HepG2 (cell line): ENCODE measurements around the gene PXDC1.

Source experiments
- ATF1 ChIP-seq: IDR thresholded peaks from 2 replicates; pipeline ENCODE4 v1.6.1; 2016; ENCODE audit warnings: mild to moderate bottlenecking, control low read depth
- EZH2 ChIP-seq: conservative IDR thresholded peaks from 2 replicates; pipeline ENCODE4 v1.6.1; 2012; ENCODE audit warnings: mild to moderate bottlenecking, low read depth, low read length, moderate library complexity
- GATAD1 ChIP-seq: IDR thresholded peaks from 2 replicates; pipeline ENCODE4 v1.6.1; 2016; ENCODE audit warnings: missing genetic modification reagents, missing compliant biosample characterization
- MZF1 ChIP-seq: sonication (generic); formaldehyde crosslinking; IDR thresholded peaks from 2 replicates; pipeline ENCODE4 v1.8.1; 2023; ENCODE audit warnings: mild to moderate bottlenecking, missing genetic modification reagents, borderline replicate concordance
- RBM22 ChIP-seq: fragments of 200-400 bp; formaldehyde crosslinking; optimal IDR thresholded peaks from 2 replicates; pipeline ENCODE3; 2017; ENCODE audit warnings: mild to moderate bottlenecking, low read length, moderate library complexity
- SALL2 ChIP-seq: sonication (generic); formaldehyde crosslinking; IDR thresholded peaks from 2 replicates; pipeline ENCODE4 v1.8.1; 2023; ENCODE audit warnings: mild to moderate bottlenecking, missing genetic modification reagents, inconsistent platforms
- STAG1 ChIP-seq: sonication (generic); formaldehyde crosslinking; IDR thresholded peaks from 2 replicates; pipeline ENCODE4 v1.4.0; 2020; ENCODE audit warnings: missing genetic modification reagents
- STAT5B ChIP-seq: sonication (generic); formaldehyde crosslinking; IDR thresholded peaks from 2 replicates; pipeline ENCODE4 v1.4.0; 2020; ENCODE audit warnings: missing genetic modification reagents
- ZNF124 ChIP-seq: sonication (generic); formaldehyde crosslinking; IDR thresholded peaks from 2 replicates; pipeline ENCODE4 v1.4.0; 2020; ENCODE audit warnings: missing genetic modification reagents
- ZNF530 ChIP-seq: sonication (generic); formaldehyde crosslinking; IDR thresholded peaks from 2 replicates; pipeline ENCODE4 v1.5.0; 2020; ENCODE audit warnings: low read depth, mild to moderate bottlenecking, missing genetic modification reagents
- ZNF749 ChIP-seq: sonication (generic); formaldehyde crosslinking; IDR thresholded peaks from 2 replicates; pipeline ENCODE4 v1.8.0; 2022; ENCODE audit warnings: mild to moderate bottlenecking, missing genetic modification reagents, moderate library complexity, borderline replicate concordance
- TF ChIP-seq, protein P1 (sequence below): sonication (generic); formaldehyde crosslinking; IDR thresholded peaks from 2 replicates; pipeline ENCODE4 v1.8.0; 2022; ENCODE audit warnings: mild to moderate bottlenecking, missing genetic modification reagents, borderline replicate concordance

DNA sequence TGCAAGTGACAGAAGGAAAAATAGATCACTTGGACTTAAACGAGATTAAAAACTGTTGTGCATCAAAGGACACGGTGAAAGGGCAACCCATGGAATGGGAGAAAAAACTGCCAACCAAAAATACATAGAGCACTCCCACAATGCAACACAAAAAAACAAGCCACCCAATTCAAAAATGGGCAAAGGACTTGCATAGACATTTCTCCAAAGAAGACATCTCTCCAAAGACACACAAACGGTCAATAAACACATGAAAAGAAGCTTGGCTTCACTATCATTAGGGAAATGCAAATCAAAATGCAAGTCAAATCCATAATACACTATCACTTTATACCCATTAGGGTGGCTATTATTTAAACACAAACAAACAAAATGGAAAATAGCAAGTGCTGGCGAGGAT is 45.0 kb downstream of the PXDC1 start:
- TF ChIP-seq ZNF124 (no peak), ZNF749 (CRISPR knock-in tag) (no peak), STAG1 (CRISPR knock-in tag) (no peak), MZF1 (no peak), RBM22 (no peak), EZH2 (no peak), SALL2 (CRISPR knock-in tag) (no peak), GATAD1 (CRISPR knock-in tag) (no peak), ZNF530 (CRISPR knock-in tag) (no peak), STAT5B (CRISPR knock-in tag) (no peak), ATF1 (CRISPR knock-in tag) (no peak)
- TF ChIP-seq, protein P1, sequence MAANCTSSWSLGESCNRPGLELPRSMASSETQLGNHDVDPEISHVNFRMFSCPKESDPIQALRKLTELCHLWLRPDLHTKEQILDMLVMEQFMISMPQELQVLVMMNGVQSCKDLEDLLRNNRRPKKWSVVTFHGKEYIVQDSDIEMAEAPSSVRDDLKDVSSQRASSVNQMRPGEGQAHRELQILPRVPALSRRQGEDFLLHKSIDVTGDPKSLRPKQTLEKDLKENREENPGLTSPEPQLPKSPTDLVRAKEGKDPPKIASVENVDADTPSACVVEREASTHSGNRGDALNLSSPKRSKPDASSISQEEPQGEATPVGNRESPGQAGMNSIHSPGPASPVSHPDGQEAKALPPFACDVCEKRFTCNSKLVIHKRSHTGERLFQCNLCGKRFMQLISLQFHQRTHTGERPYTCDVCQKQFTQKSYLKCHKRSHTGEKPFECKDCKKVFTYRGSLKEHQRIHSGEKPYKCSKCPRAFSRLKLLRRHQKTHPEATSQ (CRISPR knock-in tag): no peak
